ENCODE measurements around the gene SH3RF3.

- no peak for TF ChIP-seq POLR2A (IDR thresholded peaks at IDR 0.05; ENCODE audit: low read length)
- TF ChIP-seq GATA1 (IDR thresholded peaks at IDR 0.05; ENCODE audit: low read depth, low read length), result no peak
Measured at GRCh38 chr2:109147405-109147804, 18.4 kb downstream of the SH3RF3 start.
